Measurements from ENCODE around the gene RAB12.
"Not testable (repeated sequence)": the region's sequence is repeated elsewhere in the genome, so short reads cannot be mapped to it uniquely, and the experiment has no call there.

The RAB12 gene

GRCh38 chr18:8614875-8615274, 5.6 kb downstream of the RAB12 start:
- no peak for DNase-seq

GRCh38 chr18:8615397-8616027, 6.3 kb downstream of the RAB12 start:
- no peak for DNase-seq

GRCh38 chr18:8616028-8616401, 6.8 kb downstream of the RAB12 start:
- DNase-seq, result no peak

GRCh38 chr18:8617907-8618306, 8.7 kb downstream of the RAB12 start:
- DNase-seq, result no peak

GRCh38 chr18:8619041-8619440, 9.8 kb downstream of the RAB12 start:
- DNase-seq, result no peak

GRCh38 chr18:8619835-8620577, 10.8 kb downstream of the RAB12 start:
- DNase-seq, result no peak

- DNase-seq, result no peak
Observed at GRCh38 chr18:8620845-8621244, 11.6 kb downstream of the RAB12 start.

- not testable (repeated sequence) for DNase-seq
Observed at GRCh38 chr18:8622625-8623024, 13.4 kb downstream of the RAB12 start.

GRCh38 chr18:8623549-8624106, 14.4 kb downstream of the RAB12 start:
- no peak for DNase-seq

GRCh38 chr18:8625461-8626092, 16.3 kb downstream of the RAB12 start:
- DNase-seq, result no peak

- no peak for DNase-seq
Observed at GRCh38 chr18:8626414-8627106, 17.3 kb downstream of the RAB12 start.

GRCh38 chr18:8627107-8627472, 17.9 kb downstream of the RAB12 start:
- no peak for DNase-seq

- no peak for DNase-seq
Observed at GRCh38 chr18:8627540-8627939, 18.3 kb downstream of the RAB12 start.

GRCh38 chr18:8629602-8630001, 20.4 kb downstream of the RAB12 start:
- DNase-seq, result no peak

GRCh38 chr18:8630546-8630945, 21.3 kb downstream of the RAB12 start:
- no peak for DNase-seq

GRCh38 chr18:8631265-8631664, 22.0 kb downstream of the RAB12 start:
- DNase-seq, result no peak

GRCh38 chr18:8632386-8632785, 23.1 kb downstream of the RAB12 start:
- no peak for DNase-seq

- no peak for DNase-seq
Observed at GRCh38 chr18:8634508-8634907, 25.3 kb downstream of the RAB12 start.

GRCh38 chr18:8635087-8635486, 25.9 kb downstream of the RAB12 start:
- no peak for DNase-seq

GRCh38 chr18:8639762-8640161, 30.5 kb downstream of the RAB12 start:
- DNase-seq, result no peak

GRCh38 chr18:8643326-8643878, 34.2 kb downstream of the RAB12 start:
- no peak for DNase-seq

- not testable (repeated sequence) for DNase-seq
Observed at GRCh38 chr18:8647359-8647758, 38.1 kb downstream of the RAB12 start.

Measured in activated naive CD4-positive, alpha-beta T cell treated with anti-CD3 and anti-CD28 coated beads, Interleukin-2, amount 50 U/mL, for 16 hours (primary cell).